Measurements from ENCODE around the gene NPB. TPM values are rescaled to one million over a fixed set of nuclear protein-coding genes. Genes with fewer than 3 reads are reported as not detected.

NPB gene
- total and polyA plus RNA-seq, 2 of the 8 experiments (the other 6 are each of a cell fraction or from before 2014, with no cell fraction given) = 1.5 to 2.5 TPM

DNA sequence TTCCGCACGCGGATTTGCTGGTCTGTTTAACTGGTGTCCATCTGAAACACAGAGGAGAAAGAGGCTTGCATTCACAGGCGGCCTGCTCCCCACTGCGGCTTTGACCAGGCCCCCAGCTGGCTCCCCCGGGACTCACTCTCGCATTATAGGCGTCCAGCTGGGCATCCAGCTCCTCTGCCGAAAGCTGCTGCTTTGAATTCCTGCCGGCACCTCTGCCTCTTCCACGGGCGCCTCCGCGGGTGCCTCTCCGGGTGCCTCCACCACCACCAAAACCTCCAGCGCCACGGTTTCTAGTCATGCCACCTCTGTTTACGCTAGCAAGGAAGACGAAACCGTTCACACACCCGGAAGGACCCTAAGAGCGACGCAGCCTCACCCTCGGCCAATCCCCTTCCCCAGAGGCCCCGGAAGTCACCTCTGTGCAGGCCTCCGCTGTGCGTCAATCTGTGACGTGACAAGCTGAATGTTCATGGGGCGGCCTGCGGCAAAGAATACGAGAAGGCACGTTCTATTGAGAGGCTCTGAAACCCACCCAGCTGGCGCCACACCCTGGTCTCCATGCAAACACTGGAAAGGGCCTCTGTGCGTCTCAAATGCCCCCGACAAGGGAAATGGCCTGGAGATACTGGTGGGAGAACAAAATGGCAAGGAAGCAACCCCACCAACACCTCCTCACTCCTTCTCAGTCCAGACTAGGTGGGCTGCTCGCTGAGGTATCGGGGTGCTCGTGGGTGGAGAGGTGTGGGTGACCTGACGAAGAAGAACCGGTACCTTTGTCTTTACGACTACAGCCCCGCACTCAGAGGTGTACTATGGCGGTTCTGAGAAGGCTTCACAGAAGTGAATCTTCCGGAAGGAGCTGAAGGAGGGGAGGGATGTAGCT, 13.7 kb upstream of the NPB start:
- Histone ChIP-seq H4K20me1 (replicated peaks in 1 of 2; ENCODE audit: control insufficient read depth in 1 of 2, insufficient read depth in 2 of 2, low read length in 2 of 2) (peaks cover 19 to 27% of the 10 kb centered on the region in 2 experiments), H3K18ac (ENCODE audit: extremely low read depth, low read length) (no peak overlapping the region), H4K5ac (ENCODE audit: insufficient read length, low read depth, low read length) (no peak overlapping the region), H2AFZ (ENCODE audit: low read length) (no peak overlapping the region), H2BK5ac (ENCODE audit: low read depth, low read length) (no peak overlapping the region), H3K4ac (replicated peaks; ENCODE audit: insufficient read length, low read depth, low read length) (no peak overlapping the region), H3K14ac (ENCODE audit: insufficient read length) (no peak overlapping the region), H3K79me2 (ENCODE audit: control insufficient read depth in 1 of 2, insufficient read depth in 2 of 2, low read length in 2 of 2) (peaks cover 8 to 41% of the 10 kb centered on the region in 2 experiments), H3K23me2 (ENCODE audit: low read depth, low read length) (peaks cover 5% of the 10 kb centered on the region; the same call in 1 of the 2 replicates), H4K91ac (replicated peaks; ENCODE audit: insufficient read length, low read length) (no peak overlapping the region), H3K4me2 (ENCODE audit: insufficient read depth in 1 of 2, low read depth in 2 of 2, low read length in 2 of 2) (no peak overlapping the region), H2AK5ac (ENCODE audit: low read depth, low read length) (no peak overlapping the region), H2BK20ac (ENCODE audit: low read length) (no peak overlapping the region), H3K36me3 (ENCODE audit: control insufficient read depth in 2 of 4, insufficient read depth in 4 of 4, low read length in 3 of 4) (peaks cover 32 to 51% (median 38%) of the 10 kb centered on the region in 4 experiments), H3K23ac (ENCODE audit: insufficient read length) (no peak overlapping the region), H3K27me3 (replicated peaks in 1 of 4; ENCODE audit: control insufficient read depth in 3 of 4, extremely low read depth in 1 of 4, insufficient read depth in 3 of 4, low read length in 3 of 4) (no peaks in the 10 kb centered on the region), H2BK12ac (ENCODE audit: low read depth, low read length) (no peak overlapping the region), H3K9ac (replicated peaks in 1 of 4; ENCODE audit: extremely low read depth in 1 of 4, low read depth in 3 of 4, low read length in 3 of 4) (no peak overlapping the region), H4K8ac (ENCODE audit: extremely low read depth, insufficient read depth, low read length) (no peak overlapping the region), H3K79me1 (ENCODE audit: low read depth, low read length) (peaks cover 18% of the 10 kb centered on the region), H3K27ac (ENCODE audit: low read depth, low read length) (no peak overlapping the region), H3K4me1 (replicated peaks in 1 of 4; ENCODE audit: control insufficient read depth in 3 of 4, insufficient read depth in 4 of 4, low read length in 3 of 4) (peaks cover 0 to 3% (median 2%) of the 10 kb centered on the region in 4 experiments; a peak in 5 of 7 replicates), H3K4me3 (ENCODE audit: extremely low read depth in 1 of 4, insufficient read depth in 2 of 4, low read depth in 3 of 4, low read length in 4 of 4) (no peak overlapping the region), H3K9me3 (ENCODE audit: insufficient read depth in 2 of 2, low read depth in 1 of 2, low read length in 1 of 2) (no peaks in the 10 kb centered on the region), H2BK120ac (replicated peaks; ENCODE audit: low read depth, low read length) (no peak overlapping the region), H3K56ac (replicated peaks; ENCODE audit: insufficient read length, low read depth, low read length) (no peak overlapping the region), H2BK15ac (ENCODE audit: low read length) (no peak overlapping the region)
- DNase-seq (ENCODE audit: low read depth in 1 of 2, low spot score in 2 of 2) (no peak), FAIRE-seq (no peak)
- 95% methylated on average over 44 of the region's 44 CpGs; no CpG with 5 or more reads in 1 of the 2 experiments for WGBS, 2 experiments (ENCODE audit: extremely low coverage in 1 of 2, insufficient coverage in 1 of 2, insufficient read length in 1 of 2, insufficient replicate concordance in 2 of 2, low coverage in 1 of 2, low lambda C conversion rate in 2 of 2, missing lambda C conversion rate in 1 of 2)
- CTCF ChIA-PET (ENCODE audit: partially characterized antibody) = interaction anchor here (1.0 to 1.8 kb wide), 3 partner anchors 16 to 46 kb away, joined by 3 to 5 read pairs (median 4); no protein-coding TSS in a partner anchor
- POLR2A ChIA-PET (ENCODE audit: partially characterized antibody) = interaction anchor here (0.8 to 12.3 kb wide), 11 partner anchors 12 to 180 kb away, joined by 3 to 151 read pairs (median 3); partner anchors contain the start of gene ARHGDIA
